CD4-positive, CD25-positive, alpha-beta regulatory T cell (primary cell): ENCODE data around the gene MPHOSPH9. TPM values are rescaled to one million over a fixed set of nuclear protein-coding genes. Genes with fewer than 3 reads are reported as not detected.
A peak's percentile ranks its signal among the peaks of the same experiment; 100 is the strongest.

ENCODE experiments used
- ATAC-seq, 2 donors: fragments of 150-1000 bp; cut with Tn5 transposase; one replicate each; pipeline ENCODE4 v1.10.0; 2021; ENCODE audit warnings: low read depth in 2 of 2, moderate number of reproducible peaks in 2 of 2, moderate library complexity in 1 of 2
- DNase-seq, 3 donors: peaks; one replicate each; pipeline versions ENCODE4 v3.0.0 to v3.0.0-alpha.2; 2012 to 2022; ENCODE audit warnings: mixed read lengths in 1 of 3
- H3K27ac ChIP-seq: one replicate; pipeline ENCODE4 v1.7.0; 2013; ENCODE audit warnings: mild to moderate bottlenecking, low read length; ENCODE audit not compliant: insufficient read depth, poor library complexity, severe bottlenecking
- H3K27me3 ChIP-seq: one replicate; pipeline ENCODE4 v1.7.0; 2013; ENCODE audit warnings: low read length; ENCODE audit not compliant: control insufficient read depth, insufficient read depth
- H3K36me3 ChIP-seq: one replicate; pipeline ENCODE4 v1.7.0; 2013; ENCODE audit warnings: mild to moderate bottlenecking, low read length, moderate library complexity; ENCODE audit not compliant: control insufficient read depth, insufficient read depth
- H3K4me1 ChIP-seq: 2 replicates; pipeline ENCODE4 v1.7.0; 2013; ENCODE audit warnings: mild to moderate bottlenecking, low read length; ENCODE audit not compliant: insufficient read depth, control insufficient read depth, poor library complexity, severe bottlenecking
- H3K4me3 ChIP-seq: one replicate; pipeline ENCODE4 v1.7.0; 2013; ENCODE audit warnings: low read depth, mild to moderate bottlenecking, low read length, moderate library complexity
- H3K9me3 ChIP-seq, 2 experiments: 1 replicate in 1 of 2; 2 replicates in 1 of 2; pipeline ENCODE4 v1.7.0; 2013; ENCODE audit warnings: low read length in 2 of 2, mild to moderate bottlenecking in 1 of 2, moderate library complexity in 1 of 2; ENCODE audit not compliant: control insufficient read depth in 2 of 2
- H3K27ac Mint-ChIP-seq, 3 donors: one replicate each; pipeline ENCODE4 v1.8.0; 2020 to 2022; ENCODE audit warnings: mild to moderate bottlenecking in 3 of 3, mixed read lengths in 3 of 3, moderate library complexity in 2 of 3
- H3K27me3 Mint-ChIP-seq: one replicate; pipeline ENCODE4 v1.8.0; 2022; ENCODE audit warnings: mild to moderate bottlenecking, mixed read lengths
- H3K36me3 Mint-ChIP-seq: one replicate; pipeline ENCODE4 v1.8.0; 2020; ENCODE audit warnings: mixed read lengths
- H3K4me1 Mint-ChIP-seq, 4 donors: one replicate each; pipeline ENCODE4 v1.8.0; 2020 to 2022; ENCODE audit warnings: mixed read lengths in 4 of 4, mild to moderate bottlenecking in 1 of 4
- H3K4me3 Mint-ChIP-seq, 4 donors: one replicate each; pipeline ENCODE4 v1.8.0; 2020 to 2022; ENCODE audit warnings: mild to moderate bottlenecking in 4 of 4, mixed read lengths in 4 of 4, moderate library complexity in 3 of 4
- H3K9me3 Mint-ChIP-seq, 7 donors: one replicate each; pipeline ENCODE4 v1.8.0; 2020 to 2022; ENCODE audit warnings: mixed read lengths in 7 of 7, mild to moderate bottlenecking in 3 of 7, moderate library complexity in 2 of 7
- polyA plus RNA-seq, 4 donors: library from polyadenylated mRNA; unstranded; fragments of 300-500 nt; fragmentation: Illumina TruSeq; gene quantifications; one replicate each; pipeline ENCODE4 v1.2.3, GENCODE V29; 2021
- total RNA-seq: library from RNA; stranded (reverse); gene quantifications from one replicate; pipeline ENCODE4 v1.2.3, GENCODE V29; 2022

The MPHOSPH9 gene
- total and polyA plus RNA-seq, 5 donors from 2014 or later: 30.9 to 83.5 (median 48.2) TPM

DNA sequence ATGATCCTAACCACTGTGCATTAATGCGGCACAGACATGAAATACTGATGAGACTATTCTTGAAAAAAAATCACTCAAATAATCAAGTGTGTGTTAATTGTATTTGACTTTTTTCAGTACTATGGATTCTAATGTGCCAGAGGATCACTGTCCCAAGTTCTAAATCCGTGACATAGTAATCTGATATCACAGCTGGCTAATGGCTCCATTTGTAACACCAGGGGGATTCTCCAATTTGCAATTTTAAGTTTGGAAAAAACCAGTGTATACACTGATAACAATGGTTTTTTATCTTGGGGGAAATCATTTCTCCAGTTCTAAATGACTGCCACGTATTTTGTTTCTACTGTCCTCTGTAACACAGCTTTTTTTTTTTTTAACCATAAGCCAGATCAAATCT lies 33.0 kb downstream of the MPHOSPH9 start:
- H3K4me3 Mint-ChIP-seq: peak overlapping the region in 1 of 4 donors; percentile 33

DNA sequence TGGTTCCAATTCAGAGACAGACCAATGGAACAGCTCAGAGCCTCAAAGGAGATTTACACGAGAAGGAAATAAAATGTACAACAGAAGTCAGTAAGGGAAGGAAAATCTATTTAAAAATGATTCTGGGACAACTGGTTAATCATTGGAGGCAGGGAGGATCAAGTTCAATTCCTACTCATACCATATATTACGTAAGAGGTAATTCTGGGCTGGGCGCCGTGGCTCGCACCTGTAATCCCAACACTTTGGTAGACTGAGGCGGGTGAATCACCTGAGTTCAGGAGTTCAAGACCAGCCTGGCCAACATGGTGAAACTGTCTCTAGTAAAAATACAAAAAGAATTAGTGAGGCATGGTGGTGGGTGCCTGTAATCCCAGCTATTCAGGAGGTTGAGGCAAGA lies 45.3 kb downstream of the MPHOSPH9 start:
- Mint-ChIP-seq H3K27me3 (no peaks in the 10 kb centered on the region), H3K27ac (peak overlapping the region in 1 of 3 donors; percentile 4), H3K4me1 (peaks cover 0 to 6% (median 1%) of the 10 kb centered on the region in 4 donors), H3K4me3 (no peak overlapping the region), H3K9me3 (no peaks in the 10 kb centered on the region), H3K36me3 (peaks cover 30% of the 10 kb centered on the region)
- H3K27ac ChIP-seq: no peak overlapping the region
- peaks cover 50% of the 10 kb centered on the region for H3K36me3 ChIP-seq
- DNase-seq: no peak
- H3K27me3 ChIP-seq: no peaks in the 10 kb centered on the region
- no peaks in the 10 kb centered on the region for H3K9me3 ChIP-seq
- no peaks in the 10 kb centered on the region for H3K4me1 ChIP-seq
- no peak for ATAC-seq
- H3K4me3 ChIP-seq: no peak overlapping the region

More for the DNA sequence above, 33.0 kb downstream of the MPHOSPH9 start:
- ATAC-seq: no peak
- peaks cover 10 to 22% (median 16%) of the 10 kb centered on the region in 4 donors for H3K4me1 Mint-ChIP-seq
- peaks cover 20% of the 10 kb centered on the region for H3K36me3 Mint-ChIP-seq
- H3K9me3 Mint-ChIP-seq: no peaks in the 10 kb centered on the region
- Histone ChIP-seq H3K4me1 (peaks cover 4% of the 10 kb centered on the region), H3K4me3 (peak overlapping the region; percentile 27), H3K27me3 (no peaks in the 10 kb centered on the region), H3K36me3 (peaks cover 35% of the 10 kb centered on the region), H3K9me3 (no peaks in the 10 kb centered on the region), H3K27ac (peak overlapping the region; percentile 26)
- no peaks in the 10 kb centered on the region for H3K27me3 Mint-ChIP-seq
- peak overlapping the region; percentile 85 to 94 (median 85) for H3K27ac Mint-ChIP-seq
- no peak for DNase-seq

DNA sequence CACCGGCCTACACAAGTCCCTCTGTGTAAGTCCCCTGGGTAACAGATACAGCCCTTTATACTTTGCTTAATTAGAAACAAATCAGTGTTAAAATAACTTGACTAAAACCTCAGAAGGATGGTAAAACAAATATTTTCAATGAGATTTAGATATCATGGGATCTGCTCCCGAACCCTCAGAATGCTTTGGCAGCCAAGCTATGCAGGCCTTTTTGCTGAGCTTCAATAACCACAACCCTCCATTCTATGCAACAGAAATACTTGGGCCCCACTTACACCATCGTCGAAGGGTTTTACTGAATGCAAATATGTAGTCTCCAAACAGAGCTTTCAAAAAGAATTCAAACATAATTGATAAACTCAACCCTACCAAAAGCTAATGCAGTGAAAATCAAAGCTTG lies 52.8 kb downstream of the MPHOSPH9 start:
- Histone ChIP-seq H3K4me3 (no peak overlapping the region), H3K27me3 (no peaks in the 10 kb centered on the region), H3K36me3 (peaks cover 43% of the 10 kb centered on the region), H3K27ac (no peak overlapping the region), H3K4me1 (no peaks in the 10 kb centered on the region), H3K9me3 (no peaks in the 10 kb centered on the region)
- H3K4me1 Mint-ChIP-seq: peaks cover 0 to 5% (median 0%) of the 10 kb centered on the region in 4 donors
- no peak overlapping the region for H3K27ac Mint-ChIP-seq
- no peak overlapping the region for H3K4me3 Mint-ChIP-seq
- no peaks in the 10 kb centered on the region for H3K27me3 Mint-ChIP-seq
- ATAC-seq (no peak), DNase-seq (no peak)
- H3K9me3 Mint-ChIP-seq: no peaks in the 10 kb centered on the region
- peaks cover 24% of the 10 kb centered on the region for H3K36me3 Mint-ChIP-seq

DNA sequence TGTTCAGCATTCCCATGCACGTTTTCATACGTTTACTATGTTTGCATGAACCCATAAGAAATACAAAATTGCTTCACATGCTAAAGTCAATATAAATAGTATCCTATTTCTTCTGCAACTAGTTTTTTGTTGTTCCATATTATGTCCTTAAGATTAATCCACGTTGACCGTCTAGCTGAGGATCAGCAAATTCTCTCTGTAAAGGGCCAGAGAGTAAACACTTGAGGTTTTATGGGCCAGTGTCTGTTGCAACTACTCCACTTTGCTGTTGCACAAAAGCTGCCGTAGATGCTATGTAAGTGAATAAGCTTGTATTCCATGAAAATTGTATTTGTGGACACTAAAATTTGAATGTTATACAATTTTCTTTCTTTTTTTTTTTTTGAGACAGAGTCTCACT lies 61.0 kb downstream of the MPHOSPH9 start:
- no peak overlapping the region for H3K27ac Mint-ChIP-seq
- H3K4me1 Mint-ChIP-seq: peaks cover 0 to 9% (median 3%) of the 10 kb centered on the region in 4 donors
- no peak overlapping the region for H3K4me3 Mint-ChIP-seq
- H3K27me3 Mint-ChIP-seq: no peaks in the 10 kb centered on the region
- H3K36me3 Mint-ChIP-seq: peaks cover 27% of the 10 kb centered on the region
- H3K9me3 Mint-ChIP-seq: no peaks in the 10 kb centered on the region
- Histone ChIP-seq H3K4me1 (no peaks in the 10 kb centered on the region), H3K4me3 (no peak overlapping the region), H3K27me3 (no peaks in the 10 kb centered on the region), H3K9me3 (no peaks in the 10 kb centered on the region), H3K36me3 (peaks cover 30% of the 10 kb centered on the region), H3K27ac (no peak overlapping the region)
- ATAC-seq: no peak
- no peak for DNase-seq

DNA sequence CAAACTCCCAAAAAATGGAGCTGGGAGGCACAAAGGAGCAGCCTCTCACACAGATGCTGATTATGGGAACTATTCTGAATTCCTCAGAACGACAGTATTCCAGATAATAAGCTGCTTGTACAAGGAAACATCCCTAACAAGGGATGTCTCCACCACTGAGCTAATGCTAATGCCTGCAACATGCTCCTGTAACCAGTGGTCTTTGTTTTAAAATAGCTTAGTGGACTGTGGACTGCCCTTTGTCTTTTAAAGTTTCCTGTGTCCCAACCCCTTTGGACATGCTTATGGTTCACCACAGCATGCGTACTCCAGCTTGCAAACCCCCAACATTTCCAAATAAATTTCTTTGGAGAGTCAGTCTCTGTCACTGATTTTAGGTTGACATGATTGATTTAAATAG lies 65.6 kb downstream of the MPHOSPH9 start:
- no peak overlapping the region for H3K4me3 Mint-ChIP-seq
- Histone ChIP-seq H3K27me3 (no peaks in the 10 kb centered on the region), H3K4me3 (no peak overlapping the region), H3K27ac (no peak overlapping the region), H3K36me3 (peaks cover 37% of the 10 kb centered on the region), H3K4me1 (no peaks in the 10 kb centered on the region), H3K9me3 (no peaks in the 10 kb centered on the region)
- DNase-seq (no peak), ATAC-seq (no peak)
- peaks cover 23% of the 10 kb centered on the region for H3K36me3 Mint-ChIP-seq
- H3K27ac Mint-ChIP-seq: peak overlapping the region in 1 of 3 donors; percentile 73
- no peaks in the 10 kb centered on the region for H3K27me3 Mint-ChIP-seq
- peaks cover 0 to 9% (median 2%) of the 10 kb centered on the region in 4 donors for H3K4me1 Mint-ChIP-seq
- H3K9me3 Mint-ChIP-seq: no peaks in the 10 kb centered on the region

DNA sequence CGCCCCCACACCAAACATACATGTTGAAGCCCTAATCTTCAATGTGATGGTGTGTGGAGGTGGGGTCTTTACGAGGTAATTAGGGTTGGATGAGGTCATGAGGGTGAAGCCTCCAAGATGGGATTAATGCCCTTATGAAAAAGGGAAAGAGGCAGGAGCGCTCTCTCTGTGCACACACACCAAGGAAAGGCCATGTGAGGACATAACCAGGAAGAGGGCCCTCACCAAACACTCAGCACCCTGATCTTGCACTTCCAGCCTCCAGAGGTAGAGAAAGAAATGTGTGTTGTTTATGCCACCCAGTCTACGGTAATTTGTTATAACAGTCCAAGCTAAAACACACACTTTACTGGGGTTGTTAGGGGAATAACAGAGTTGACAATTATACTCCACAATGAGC lies 67.4 kb downstream of the MPHOSPH9 start:
- H3K27me3 Mint-ChIP-seq: no peaks in the 10 kb centered on the region
- H3K36me3 Mint-ChIP-seq: peaks cover 24% of the 10 kb centered on the region

DNA sequence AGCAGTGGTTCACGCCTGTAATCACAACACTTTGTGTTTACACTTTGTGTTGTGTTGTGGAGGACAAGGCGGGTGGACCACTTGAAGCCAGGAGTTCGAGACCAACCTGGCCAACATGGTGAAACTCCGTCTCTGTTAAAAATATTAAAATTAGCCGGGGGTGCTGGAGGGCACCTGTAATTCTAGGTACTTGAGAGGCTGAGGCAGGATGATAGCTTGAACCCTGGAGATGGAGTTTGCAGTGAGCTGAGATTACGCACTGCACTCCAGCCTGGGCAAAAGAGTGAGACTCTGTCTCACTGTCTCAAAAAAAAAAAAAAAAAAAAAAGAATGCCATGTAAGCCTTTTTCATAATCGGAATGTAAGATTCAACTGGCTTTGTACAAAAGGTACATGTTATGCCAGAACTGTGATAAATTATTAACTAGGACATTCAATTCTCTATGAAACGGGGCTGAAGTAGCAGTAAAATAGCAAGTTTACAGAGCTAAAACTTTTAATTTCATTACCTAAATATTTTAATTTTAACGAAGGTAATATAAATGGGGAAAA lies 68.2 kb downstream of the MPHOSPH9 start:
- H3K27ac Mint-ChIP-seq: peak overlapping the region in 1 of 3 donors; percentile 56
- H3K9me3 Mint-ChIP-seq: no peaks in the 10 kb centered on the region
- no peaks in the 10 kb centered on the region for H3K27me3 ChIP-seq
- H3K4me1 Mint-ChIP-seq: peaks cover 0 to 4% (median under 1%) of the 10 kb centered on the region in 4 donors
- no peaks in the 10 kb centered on the region for H3K4me1 ChIP-seq
- DNase-seq (no peak), ATAC-seq (no peak)
- peaks cover 21% of the 10 kb centered on the region for H3K36me3 Mint-ChIP-seq
- H3K27me3 Mint-ChIP-seq: no peaks in the 10 kb centered on the region
- no peak overlapping the region for H3K4me3 Mint-ChIP-seq
- H3K27ac ChIP-seq: no peak overlapping the region
- peaks cover 58% of the 10 kb centered on the region for H3K36me3 ChIP-seq
- no peak overlapping the region for H3K4me3 ChIP-seq
- no peaks in the 10 kb centered on the region for H3K9me3 ChIP-seq

More for the DNA sequence above, 67.4 kb downstream of the MPHOSPH9 start:
- no peaks in the 10 kb centered on the region for H3K27me3 ChIP-seq
- H3K4me1 Mint-ChIP-seq: peaks cover 0 to 4% (median under 1%) of the 10 kb centered on the region in 4 donors
- no peak overlapping the region for H3K27ac ChIP-seq
- DNase-seq (no peak), ATAC-seq (no peak)
- H3K36me3 ChIP-seq: peaks cover 51% of the 10 kb centered on the region
- no peak overlapping the region for H3K27ac Mint-ChIP-seq
- H3K4me3 ChIP-seq: no peak overlapping the region
- no peak overlapping the region for H3K4me3 Mint-ChIP-seq
- H3K4me1 ChIP-seq: no peaks in the 10 kb centered on the region
- no peaks in the 10 kb centered on the region for H3K9me3 Mint-ChIP-seq
- no peaks in the 10 kb centered on the region for H3K9me3 ChIP-seq

DNA sequence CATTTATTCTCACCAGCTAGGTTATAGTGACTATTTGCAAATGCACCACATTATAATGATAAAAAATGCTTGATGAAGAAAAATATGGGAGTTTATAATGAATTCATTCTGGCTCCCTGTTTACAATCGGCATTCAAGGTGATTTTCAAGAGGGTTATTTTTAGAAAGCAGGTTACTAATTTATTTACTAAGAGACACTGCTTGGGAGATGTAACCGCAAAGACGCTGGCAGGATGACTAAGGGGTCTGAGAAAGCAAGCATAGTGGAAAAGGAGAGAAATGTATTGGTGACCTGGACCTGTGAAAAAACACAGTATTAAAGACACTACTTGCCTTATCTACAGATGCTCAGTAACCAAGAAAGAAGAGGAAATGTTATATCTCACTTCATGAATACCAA lies 68.7 kb downstream of the MPHOSPH9 start:
- H3K4me3 ChIP-seq: no peak overlapping the region
- ATAC-seq (no peak), DNase-seq (no peak)
- peaks cover 21% of the 10 kb centered on the region for H3K36me3 Mint-ChIP-seq
- H3K27ac ChIP-seq: no peak overlapping the region
- H3K9me3 Mint-ChIP-seq: no peaks in the 10 kb centered on the region
- no peaks in the 10 kb centered on the region for H3K9me3 ChIP-seq
- peaks cover 58% of the 10 kb centered on the region for H3K36me3 ChIP-seq
- peak overlapping the region in 1 of 3 donors; percentile 62 for H3K27ac Mint-ChIP-seq
- H3K4me1 ChIP-seq: no peaks in the 10 kb centered on the region
- peaks cover 0 to 4% (median under 1%) of the 10 kb centered on the region in 4 donors for H3K4me1 Mint-ChIP-seq
- H3K27me3 ChIP-seq: no peaks in the 10 kb centered on the region
- H3K4me3 Mint-ChIP-seq: no peak overlapping the region
- no peaks in the 10 kb centered on the region for H3K27me3 Mint-ChIP-seq
